ES-I3 (cell line): ENCODE results near the gene CPXM2.

Experiments used
- H3K36me3 ChIP-seq: 2 replicates; pipeline ENCODE4 v1.6.1; 2013; ENCODE audit warnings: mild to moderate bottlenecking, low read length, control low read depth, moderate library complexity; ENCODE audit not compliant: insufficient read depth
- H3K4me1 ChIP-seq: 2 replicates; pipeline ENCODE4 v1.6.1; 2013; ENCODE audit warnings: mild to moderate bottlenecking, control low read depth, low read length; ENCODE audit not compliant: insufficient read depth
- H3K9ac ChIP-seq: 2 replicates; pipeline ENCODE4 v1.6.1; 2013; ENCODE audit warnings: low read depth, mild to moderate bottlenecking, low read length, moderate library complexity
- H3K9me3 ChIP-seq: 2 replicates; pipeline ENCODE4 v1.6.1; 2013; ENCODE audit warnings: mild to moderate bottlenecking, low read length, moderate library complexity; ENCODE audit not compliant: control insufficient read depth, insufficient read depth

Gene CPXM2

DNA sequence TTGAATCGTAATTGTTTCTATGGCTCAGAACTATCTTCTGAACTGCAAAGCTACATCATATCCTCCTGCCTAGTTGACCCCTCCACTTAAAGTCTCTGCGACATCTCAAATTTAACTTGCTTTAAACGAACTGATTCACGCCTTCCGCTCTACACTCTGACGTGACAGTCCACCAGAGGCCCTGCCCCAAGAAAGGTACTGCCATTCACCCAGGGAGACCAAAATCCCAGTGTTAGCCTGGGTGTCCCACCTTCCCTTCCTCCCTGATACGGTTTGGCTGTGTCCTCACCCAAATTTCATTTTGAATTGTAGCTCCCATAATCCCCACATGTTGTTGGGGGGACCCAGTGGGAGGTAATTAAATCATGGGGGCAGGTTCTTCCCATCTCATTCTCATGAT, 90.8 kb downstream of the CPXM2 start:
- H3K36me3 ChIP-seq: no peaks in the 10 kb centered on the region
- no peaks in the 10 kb centered on the region for H3K9me3 ChIP-seq
- H3K9ac ChIP-seq: no peak overlapping the region
- H3K4me1 ChIP-seq: peaks cover 6% of the 10 kb centered on the region; the same call in 1 of the 2 replicates

- peaks cover 6% of the 10 kb centered on the region; the same call in 1 of the 2 replicates for H3K4me1 ChIP-seq
- no peaks in the 10 kb centered on the region for H3K36me3 ChIP-seq
- no peaks in the 10 kb centered on the region for H3K9me3 ChIP-seq
- H3K9ac ChIP-seq: no peak overlapping the region
These were observed 91.3 kb downstream of the CPXM2 start for GRCh38 chr10:123800289-123800688.

DNA sequence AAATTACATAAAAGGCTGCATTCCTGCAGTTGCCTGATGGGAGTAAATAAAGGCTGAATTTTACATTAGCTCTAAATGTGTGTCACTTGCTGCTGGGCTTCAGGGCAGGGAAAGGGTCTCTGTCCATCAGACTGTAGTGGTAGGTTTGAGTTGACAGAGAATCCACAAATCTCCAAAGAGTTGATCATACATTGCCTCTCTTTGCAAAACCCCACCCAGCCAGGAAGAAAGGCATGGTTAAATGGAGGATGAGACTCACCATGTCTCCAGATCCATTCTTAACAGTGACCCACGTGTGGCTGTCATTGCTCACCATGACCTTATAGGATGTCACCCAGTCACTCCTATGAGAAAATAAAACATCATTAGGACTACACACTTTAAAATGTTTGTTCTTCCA, 92.8 kb downstream of the CPXM2 start:
- no peaks in the 10 kb centered on the region for H3K9me3 ChIP-seq
- H3K9ac ChIP-seq: no peak overlapping the region
- no peaks in the 10 kb centered on the region for H3K36me3 ChIP-seq
- peaks cover 6% of the 10 kb centered on the region; the same call in 1 of the 2 replicates for H3K4me1 ChIP-seq

- Histone ChIP-seq H3K9me3 (no peaks in the 10 kb centered on the region), H3K36me3 (no peaks in the 10 kb centered on the region), H3K9ac (no peak overlapping the region), H3K4me1 (peaks cover 6% of the 10 kb centered on the region; the same call in 1 of the 2 replicates)
These were observed 93.8 kb downstream of the CPXM2 start for GRCh38 chr10:123797813-123798212.

DNA sequence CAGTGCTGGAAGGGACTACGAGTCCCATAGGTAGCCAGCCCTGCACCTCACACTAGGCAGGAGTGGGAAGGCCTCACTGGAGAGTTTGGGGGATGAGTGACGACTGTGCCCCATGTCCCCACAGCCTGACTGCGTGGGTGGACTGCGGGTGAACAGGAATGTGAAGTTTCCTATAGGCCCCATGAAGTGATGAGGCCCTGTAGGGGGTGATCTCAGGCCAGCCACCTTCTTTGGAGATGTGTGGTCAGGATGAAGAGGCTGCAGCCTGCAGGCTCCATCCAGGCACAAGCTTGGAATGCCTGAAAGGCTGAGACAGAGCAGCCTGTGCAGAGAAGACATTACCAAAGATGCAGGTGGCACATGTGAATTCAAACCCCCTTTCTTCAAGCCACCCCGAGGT, 94.9 kb downstream of the CPXM2 start:
- H3K9me3 ChIP-seq: no peaks in the 10 kb centered on the region
- H3K4me1 ChIP-seq: peaks cover 6% of the 10 kb centered on the region; the same call in 1 of the 2 replicates
- H3K36me3 ChIP-seq: no peaks in the 10 kb centered on the region
- H3K9ac ChIP-seq: no peak overlapping the region

GRCh38 chr10:123795846-123796590, 95.6 kb downstream of the CPXM2 start:
- peaks cover 6% of the 10 kb centered on the region; the same call in 1 of the 2 replicates for H3K4me1 ChIP-seq
- 0 out of 2 replicates have a peak, but pooled peaks cover 2% of the 10 kb centered on the region for H3K9me3 ChIP-seq
- no peaks in the 10 kb centered on the region for H3K36me3 ChIP-seq
- H3K9ac ChIP-seq: no peak overlapping the region

DNA sequence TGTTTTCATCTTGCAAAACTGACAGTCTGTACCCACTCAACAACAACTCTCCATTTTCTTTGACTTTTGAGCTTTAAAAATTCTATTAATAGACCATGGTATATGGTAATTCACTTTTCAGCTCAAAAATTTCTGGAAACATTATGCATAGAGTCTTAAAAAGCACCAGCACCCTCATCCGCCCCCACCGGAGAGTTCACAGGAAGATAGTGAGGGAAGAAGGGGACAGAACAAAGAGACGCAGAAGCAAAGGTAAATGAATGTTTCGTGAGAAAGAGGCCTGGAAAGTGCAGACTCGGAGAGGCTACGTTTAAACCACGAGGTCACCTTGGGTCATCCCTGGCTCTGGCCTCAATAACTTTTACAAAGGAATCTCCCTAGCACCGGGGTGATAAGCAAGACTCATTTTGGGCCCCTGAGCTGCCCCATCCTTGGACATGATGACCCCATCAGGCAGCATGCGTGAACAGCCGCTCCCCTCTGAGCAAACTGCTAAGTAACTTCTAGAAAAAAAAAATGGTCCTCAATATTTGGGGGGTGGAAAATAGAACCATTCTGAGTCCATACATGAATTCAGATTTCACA, 96.3 kb downstream of the CPXM2 start:
- H3K4me1 ChIP-seq: peaks cover under 1% of the 10 kb centered on the region; the same call in 1 of the 2 replicates
- no peak overlapping the region for H3K9ac ChIP-seq
- 0 out of 2 replicates have a peak, but pooled peaks cover 2% of the 10 kb centered on the region for H3K9me3 ChIP-seq
- H3K36me3 ChIP-seq: no peaks in the 10 kb centered on the region

GRCh38 chr10:123792248-123792978, 99.2 kb downstream of the CPXM2 start:
- Histone ChIP-seq H3K9me3 (peaks cover 2% of the 10 kb centered on the region; the same call in 1 of the 2 replicates), H3K36me3 (no peaks in the 10 kb centered on the region), H3K4me1 (no peaks in the 10 kb centered on the region), H3K9ac (no peak overlapping the region)

GRCh38 chr10:123790132-123790885, 101.3 kb downstream of the CPXM2 start:
- H3K4me1 ChIP-seq: no peaks in the 10 kb centered on the region
- H3K9ac ChIP-seq: no peak overlapping the region
- peaks cover 2% of the 10 kb centered on the region; the same call in 1 of the 2 replicates for H3K9me3 ChIP-seq
- H3K36me3 ChIP-seq: no peaks in the 10 kb centered on the region

- Histone ChIP-seq H3K9ac (no peak overlapping the region), H3K36me3 (no peaks in the 10 kb centered on the region), H3K4me1 (no peaks in the 10 kb centered on the region), H3K9me3 (peaks cover 2% of the 10 kb centered on the region; the same call in 1 of the 2 replicates)
These were observed 102.6 kb downstream of the CPXM2 start for GRCh38 chr10:123788981-123789380.

GRCh38 chr10:123787566-123787965, 104.0 kb downstream of the CPXM2 start:
- no peak overlapping the region for H3K9ac ChIP-seq
- peaks cover 12% of the 10 kb centered on the region; the same call in 1 of the 2 replicates for H3K4me1 ChIP-seq
- H3K9me3 ChIP-seq: peaks cover 2% of the 10 kb centered on the region; the same call in 1 of the 2 replicates
- no peaks in the 10 kb centered on the region for H3K36me3 ChIP-seq

- peaks cover 2% of the 10 kb centered on the region; the same call in 1 of the 2 replicates for H3K9me3 ChIP-seq
These were observed 104.7 kb downstream of the CPXM2 start for GRCh38 chr10:123786896-123787295.

DNA sequence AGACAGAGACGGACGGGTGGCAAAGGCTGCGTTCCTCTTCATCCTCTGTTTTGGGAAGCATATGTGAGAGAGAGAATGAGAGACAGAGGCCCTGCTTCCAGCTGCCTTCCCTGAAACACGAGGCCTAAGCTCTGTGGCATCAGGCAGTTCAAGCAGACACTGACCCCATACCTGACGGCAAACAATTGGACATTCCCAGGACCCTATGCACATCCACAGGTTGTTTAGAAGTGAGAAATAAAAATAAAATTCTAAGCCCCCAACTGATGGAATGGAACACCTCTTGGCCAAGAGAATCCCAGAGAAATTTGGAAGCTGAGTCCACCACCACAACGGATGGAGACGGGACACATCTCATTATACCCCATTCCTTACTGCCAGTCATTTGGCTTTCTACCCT, 105.3 kb downstream of the CPXM2 start:
- H3K9ac ChIP-seq: no peak overlapping the region
- H3K36me3 ChIP-seq: no peaks in the 10 kb centered on the region
- H3K9me3 ChIP-seq: no peaks in the 10 kb centered on the region; the same call in 1 of the 2 replicates
- H3K4me1 ChIP-seq: peaks cover 24% of the 10 kb centered on the region; the same call in 1 of the 2 replicates

More at GRCh38 chr10:123786896-123787295, 104.7 kb downstream of the CPXM2 start:
- H3K36me3 ChIP-seq: no peaks in the 10 kb centered on the region
- peaks cover 18% of the 10 kb centered on the region; the same call in 1 of the 2 replicates for H3K4me1 ChIP-seq
- no peak overlapping the region for H3K9ac ChIP-seq

GRCh38 chr10:123784646-123785045, 107.0 kb downstream of the CPXM2 start:
- Histone ChIP-seq H3K36me3 (no peaks in the 10 kb centered on the region), H3K9ac (no peak overlapping the region), H3K4me1 (peaks cover 25% of the 10 kb centered on the region; the same call in 1 of the 2 replicates), H3K9me3 (no peaks in the 10 kb centered on the region; the same call in 1 of the 2 replicates)
